22Rv1 (cell line): Measurements from ENCODE around the gene CCND2.
"Not testable (repeated sequence)": the region's sequence is repeated elsewhere in the genome, so short reads cannot be mapped to it uniquely, and the experiment has no call there.

Experiments
- H3K27ac ChIP-seq: fragments of 450-650 bp; 2 replicates; pipeline ENCODE4 v1.5.1; 2017
- ZFX ChIP-seq: fragments of 450-650 bp; IDR thresholded peaks from 2 replicates; pipeline ENCODE4 v1.6.1; 2017; ENCODE audit warnings: antibody characterized with exemption, borderline replicate concordance
- TF ChIP-seq, protein P1 (sequence below): fragments of 450-650 bp; IDR thresholded peaks from 2 replicates; pipeline ENCODE4 v1.5.1; 2017; ENCODE audit warnings: mild to moderate bottlenecking

The CCND2 gene

GRCh38 chr12:4239746-4240145, 33.8 kb upstream of the CCND2 start:
- TF ChIP-seq, protein P1, sequence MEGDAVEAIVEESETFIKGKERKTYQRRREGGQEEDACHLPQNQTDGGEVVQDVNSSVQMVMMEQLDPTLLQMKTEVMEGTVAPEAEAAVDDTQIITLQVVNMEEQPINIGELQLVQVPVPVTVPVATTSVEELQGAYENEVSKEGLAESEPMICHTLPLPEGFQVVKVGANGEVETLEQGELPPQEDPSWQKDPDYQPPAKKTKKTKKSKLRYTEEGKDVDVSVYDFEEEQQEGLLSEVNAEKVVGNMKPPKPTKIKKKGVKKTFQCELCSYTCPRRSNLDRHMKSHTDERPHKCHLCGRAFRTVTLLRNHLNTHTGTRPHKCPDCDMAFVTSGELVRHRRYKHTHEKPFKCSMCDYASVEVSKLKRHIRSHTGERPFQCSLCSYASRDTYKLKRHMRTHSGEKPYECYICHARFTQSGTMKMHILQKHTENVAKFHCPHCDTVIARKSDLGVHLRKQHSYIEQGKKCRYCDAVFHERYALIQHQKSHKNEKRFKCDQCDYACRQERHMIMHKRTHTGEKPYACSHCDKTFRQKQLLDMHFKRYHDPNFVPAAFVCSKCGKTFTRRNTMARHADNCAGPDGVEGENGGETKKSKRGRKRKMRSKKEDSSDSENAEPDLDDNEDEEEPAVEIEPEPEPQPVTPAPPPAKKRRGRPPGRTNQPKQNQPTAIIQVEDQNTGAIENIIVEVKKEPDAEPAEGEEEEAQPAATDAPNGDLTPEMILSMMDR, result no peak
- no peak for TF ChIP-seq ZFX
- no peak overlapping the region for H3K27ac ChIP-seq

- TF ChIP-seq ZFX, result no peak
- TF ChIP-seq, protein P1, result no peak
- H3K27ac ChIP-seq, result no peak overlapping the region
Observed at GRCh38 chr12:4240161-4240783, 33.3 kb upstream of the CCND2 start.

DNA sequence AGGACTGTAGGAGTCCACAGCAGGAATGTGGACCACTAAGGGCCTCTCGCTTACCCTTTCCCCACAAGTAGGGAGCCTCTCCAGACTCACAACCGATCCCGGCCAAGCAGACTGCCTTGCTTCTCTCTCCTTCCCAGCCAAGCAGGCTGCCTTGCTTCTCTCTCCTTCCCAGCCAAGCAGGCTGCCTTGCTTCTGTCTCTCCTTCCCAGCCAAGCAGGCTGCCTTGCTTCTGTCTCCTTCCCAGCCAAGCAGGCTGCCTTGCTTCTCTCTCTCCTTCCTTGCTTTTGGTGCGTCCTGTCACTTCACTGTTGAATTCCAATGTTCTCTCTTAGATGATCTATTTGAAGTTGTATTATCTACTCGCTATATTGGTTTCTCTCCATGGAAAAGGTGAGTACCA, 32.6 kb upstream of the CCND2 start:
- TF ChIP-seq, protein P1, result no peak
- no peak for TF ChIP-seq ZFX
- H3K27ac ChIP-seq, result no peak overlapping the region

DNA sequence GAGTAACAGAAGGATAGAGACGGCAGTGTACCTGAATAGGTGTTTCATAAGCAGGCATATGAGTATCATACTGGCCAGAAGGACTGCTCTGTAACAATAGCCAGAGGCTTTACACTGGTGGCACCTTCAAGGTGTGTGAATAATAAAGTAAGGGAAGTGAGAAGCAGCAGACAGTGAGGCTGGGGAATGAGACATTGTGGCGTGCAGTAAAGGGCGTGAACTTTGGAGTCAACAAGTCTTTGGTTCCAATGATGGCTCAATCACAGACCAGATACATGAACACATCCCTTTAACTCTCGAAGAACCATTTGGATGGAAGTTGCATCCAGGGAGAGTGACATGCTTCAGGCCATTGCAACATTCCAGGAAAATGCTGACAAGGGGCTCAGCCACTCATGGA, 32.0 kb upstream of the CCND2 start:
- H3K27ac ChIP-seq, result no peak overlapping the region
- TF ChIP-seq, protein P1, result no peak
- TF ChIP-seq ZFX, result no peak

GRCh38 chr12:4242595-4242994, 31.0 kb upstream of the CCND2 start:
- TF ChIP-seq ZFX, result no peak
- TF ChIP-seq, protein P1, result no peak

GRCh38 chr12:4243091-4243490, 30.5 kb upstream of the CCND2 start:
- no peak for TF ChIP-seq ZFX
- TF ChIP-seq, protein P1, result no peak
- H3K27ac ChIP-seq, result no peak overlapping the region

More at GRCh38 chr12:4242595-4242994, 31.0 kb upstream of the CCND2 start:
- no peak overlapping the region for H3K27ac ChIP-seq

DNA sequence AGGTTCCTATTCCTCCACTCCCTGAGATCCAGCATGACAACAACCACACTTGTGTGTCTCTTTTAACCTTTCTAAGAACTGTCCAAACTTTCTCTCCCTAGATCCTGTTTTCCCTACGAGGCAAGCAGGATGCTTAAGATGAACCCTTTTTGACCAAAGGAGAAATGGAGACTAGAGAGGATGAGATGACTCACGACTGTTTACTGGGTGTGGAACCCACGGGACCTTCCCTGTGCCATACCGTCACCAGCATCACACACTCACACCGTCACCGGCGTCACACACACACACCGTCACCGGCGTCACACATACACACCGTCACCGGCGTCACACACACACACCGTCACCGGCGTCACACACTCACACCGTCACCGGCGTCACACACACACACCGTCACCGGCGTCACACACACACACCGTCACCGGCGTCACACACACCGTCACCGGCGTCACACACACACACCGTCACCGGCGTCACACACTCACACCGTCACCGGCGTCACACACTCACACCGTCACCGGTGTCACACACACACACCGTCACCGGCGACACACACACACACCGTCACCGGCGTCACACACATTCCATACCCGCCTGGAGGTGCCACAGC, 30.0 kb upstream of the CCND2 start:
- not testable (repeated sequence) for H3K27ac ChIP-seq

- TF ChIP-seq, protein P1, result no peak
- TF ChIP-seq ZFX, result no peak
- no peak overlapping the region for H3K27ac ChIP-seq
Observed at GRCh38 chr12:4244868-4245267, 28.7 kb upstream of the CCND2 start.
